Stomach (tissue), 9 donors: ENCODE results near the gene OLFM1. TPM values are rescaled to one million over a fixed set of nuclear protein-coding genes. Genes with fewer than 3 reads are reported as not detected.
"Not testable (repeated sequence)": the region's sequence is repeated elsewhere in the genome, so short reads cannot be mapped to it uniquely, and the experiment has no call there.

Source experiments
- DNase-seq, 2 donors: peaks; one replicate each; pipeline versions ENCODE4 v3.0.0 to v3.0.0-alpha.2; 2013 to 2019
- H3K27ac ChIP-seq, 5 donors: fragments of 200-600 bp in 4 of 5; sonication (generic) in 4 of 5; one replicate each; pipeline ENCODE4 v1.5.1; 2013 to 2019; ENCODE audit warnings: mild to moderate bottlenecking in 1 of 5, moderate library complexity in 1 of 5
- H3K27me3 ChIP-seq, 3 donors: fragments of 200-600 bp; sonication (generic); one replicate each; pipeline ENCODE4 v1.5.1; 2017 to 2019; ENCODE audit warnings: mixed run types in 1 of 3
- H3K36me3 ChIP-seq, 4 donors: fragments of 200-600 bp; sonication (generic); 1 replicate in 3 of 4; 2 replicates in 1 of 4; pipeline ENCODE4 v1.5.1; 2016 to 2019
- H3K4me1 ChIP-seq, 4 donors: fragments of 200-600 bp; sonication (generic); one replicate each; pipeline ENCODE4 v1.5.1; 2016 to 2019
- H3K4me3 ChIP-seq, 4 donors: fragments of 200-600 bp; sonication (generic) in 3 of 4; one replicate each; pipeline ENCODE4 v1.5.1; 2016 to 2019; ENCODE audit warnings: mild to moderate bottlenecking in 1 of 4
- H3K9me3 ChIP-seq, 4 donors: fragments of 200-600 bp; sonication (generic); one replicate each; pipeline ENCODE4 v1.5.1; 2016 to 2019
- EP300 ChIP-seq: sonication (generic); formaldehyde crosslinking; IDR thresholded peaks from one replicate; pipeline ENCODE4 v1.6.1; 2017; ENCODE audit warnings: antibody characterized with exemption
- POLR2A ChIP-seq, 4 donors: fragments of 450-650 bp; IDR thresholded peaks; one replicate each; pipeline ENCODE4 v1.6.1; 2016; ENCODE audit warnings: antibody characterized with exemption in 4 of 4, control low read depth in 2 of 4, mild to moderate bottlenecking in 1 of 4, moderate library complexity in 1 of 4
- POLR2AphosphoS5 ChIP-seq, 3 donors: sonication (generic); formaldehyde crosslinking; IDR thresholded peaks; one replicate each; pipeline ENCODE4 v1.6.1; 2016; ENCODE audit warnings: antibody characterized with exemption in 3 of 3
- WGBS, 5 donors: extraction: QIAGEN DNeasy Blood & Tissue Kit in 3 of 5; methylation state at CpG; one replicate each; pipeline versions ENCODE4 v1.1.5 to v1.1.7; 2013 to 2018; 5-methylcytosine and 5-hydroxymethylcytosine counted together
- intact Hi-C: fragments of 100-400 bp; cut with DNase I; formaldehyde crosslinking; loops from one replicate; pipeline ENCODE4 v1.15.1; 2023; ENCODE audit warnings: low total_unique reads
- polyA plus RNA-seq, 3 donors: library from polyadenylated mRNA; stranded (reverse); fragments of 200-250 nt; gene quantifications; one replicate each; pipeline ENCODE4 v1.2.3, GENCODE V29; 2013
- total RNA-seq, 5 donors: library from RNA; depleted of rRNA; stranded (reverse); fragments of >200 nt; gene quantifications; one replicate each; pipeline versions ENCODE4 v1.1.0 to v1.2.3, GENCODE V29; 2014 to 2016
- TF ChIP-seq, protein P1 (sequence below), 7 experiments: fragments of 450-650 bp in 4 of 7; fragments of 200-600 bp in 3 of 7; sonication (generic) in 3 of 7; IDR thresholded peaks; one replicate each; pipeline ENCODE4 v1.5.1; 2016 to 2019; ENCODE audit warnings: antibody characterized with exemption in 7 of 7, control low read depth in 2 of 7, mild to moderate bottlenecking in 1 of 7
- donor health status: healthy with polysubstance abuse.
- donor health status: Bipolar disorder and iron deficiency.
- donor health status: healthy.

OLFM1 gene
- total and polyA plus RNA-seq, 8 donors, result 0.29 to 58.3 (median 10.5) TPM; not detected in 1

DNA sequence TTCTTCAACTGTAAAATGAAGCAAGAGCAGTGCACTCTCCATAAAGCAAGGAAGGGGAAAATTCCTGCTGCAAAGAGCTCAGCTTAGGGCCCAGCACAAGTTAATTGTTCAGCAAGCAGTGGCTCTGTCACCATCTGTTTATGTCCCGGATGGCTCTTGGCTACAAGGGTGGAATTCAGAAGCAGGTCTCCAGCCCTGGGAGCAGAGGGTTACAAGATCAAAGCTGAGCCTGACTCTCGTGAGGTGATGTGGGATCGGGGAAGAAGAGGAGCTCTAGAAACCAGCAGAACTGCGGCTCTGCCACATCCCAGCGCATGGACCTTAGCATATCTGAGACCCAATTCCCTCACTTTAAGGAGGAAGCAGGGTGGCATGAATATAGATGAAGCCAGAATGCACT lies 25.2 kb upstream of the OLFM1 start:
- H3K4me1 ChIP-seq, result no peaks in the 10 kb centered on the region
- peaks cover 0 to 79% (median 8%) of the 10 kb centered on the region in 3 donors for H3K27me3 ChIP-seq
- WGBS, 5 donors, result 75 to 89% (median 79%) methylated on average over 4 to 5 of the region's 5 CpGs
- H3K36me3 ChIP-seq, result no peaks in the 10 kb centered on the region
- intact Hi-C loops, result no loop called here
- TF ChIP-seq POLR2A (IDR thresholded peaks at IDR 0.05) (no peak), EP300 (no peak), POLR2AphosphoS5 (IDR thresholded peaks at IDR 0.05) (no peak)
- TF ChIP-seq, protein P1, sequence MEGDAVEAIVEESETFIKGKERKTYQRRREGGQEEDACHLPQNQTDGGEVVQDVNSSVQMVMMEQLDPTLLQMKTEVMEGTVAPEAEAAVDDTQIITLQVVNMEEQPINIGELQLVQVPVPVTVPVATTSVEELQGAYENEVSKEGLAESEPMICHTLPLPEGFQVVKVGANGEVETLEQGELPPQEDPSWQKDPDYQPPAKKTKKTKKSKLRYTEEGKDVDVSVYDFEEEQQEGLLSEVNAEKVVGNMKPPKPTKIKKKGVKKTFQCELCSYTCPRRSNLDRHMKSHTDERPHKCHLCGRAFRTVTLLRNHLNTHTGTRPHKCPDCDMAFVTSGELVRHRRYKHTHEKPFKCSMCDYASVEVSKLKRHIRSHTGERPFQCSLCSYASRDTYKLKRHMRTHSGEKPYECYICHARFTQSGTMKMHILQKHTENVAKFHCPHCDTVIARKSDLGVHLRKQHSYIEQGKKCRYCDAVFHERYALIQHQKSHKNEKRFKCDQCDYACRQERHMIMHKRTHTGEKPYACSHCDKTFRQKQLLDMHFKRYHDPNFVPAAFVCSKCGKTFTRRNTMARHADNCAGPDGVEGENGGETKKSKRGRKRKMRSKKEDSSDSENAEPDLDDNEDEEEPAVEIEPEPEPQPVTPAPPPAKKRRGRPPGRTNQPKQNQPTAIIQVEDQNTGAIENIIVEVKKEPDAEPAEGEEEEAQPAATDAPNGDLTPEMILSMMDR (IDR thresholded peaks at IDR 0.05), result no peak
- no peak for DNase-seq
- peaks cover 0 to 19% (median 13%) of the 10 kb centered on the region in 4 donors for H3K9me3 ChIP-seq
- no peak overlapping the region for H3K27ac ChIP-seq
- H3K4me3 ChIP-seq, result no peak overlapping the region

DNA sequence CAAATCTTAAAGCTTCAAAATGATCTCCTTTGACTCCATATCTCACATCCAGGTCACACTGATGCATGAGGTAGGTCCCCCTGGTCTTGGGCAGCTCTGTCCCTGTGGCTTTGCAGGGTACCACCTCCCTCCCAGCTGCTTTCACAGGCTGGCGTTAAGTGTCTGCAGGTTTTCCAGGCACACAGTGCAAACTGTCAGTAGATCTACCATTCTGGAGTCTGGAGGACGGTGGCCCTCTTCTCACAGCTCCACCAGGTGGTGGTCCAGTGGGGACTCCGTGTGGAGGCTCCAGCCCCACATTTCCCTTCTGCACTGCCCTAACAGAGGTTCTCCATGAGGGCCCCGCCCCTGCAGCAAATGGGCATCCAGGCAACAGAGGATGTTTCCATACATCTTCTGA lies 24.0 kb upstream of the OLFM1 start:
- H3K27ac ChIP-seq, H3K4me3 ChIP-seq, H3K36me3 ChIP-seq, intact Hi-C loops, H3K4me1 ChIP-seq: not testable (repeated sequence)
- peaks cover 0 to 85% (median 16%) of the 10 kb centered on the region in 3 donors for H3K27me3 ChIP-seq
- 54 to 91% (median 61%) methylated on average over 1 to 4 of the region's 4 CpGs for WGBS, 5 donors
- H3K9me3 ChIP-seq, result peaks cover 0 to 19% (median 13%) of the 10 kb centered on the region in 4 donors
- peak in 1 of 2 donors; percentile 8 for DNase-seq

DNA sequence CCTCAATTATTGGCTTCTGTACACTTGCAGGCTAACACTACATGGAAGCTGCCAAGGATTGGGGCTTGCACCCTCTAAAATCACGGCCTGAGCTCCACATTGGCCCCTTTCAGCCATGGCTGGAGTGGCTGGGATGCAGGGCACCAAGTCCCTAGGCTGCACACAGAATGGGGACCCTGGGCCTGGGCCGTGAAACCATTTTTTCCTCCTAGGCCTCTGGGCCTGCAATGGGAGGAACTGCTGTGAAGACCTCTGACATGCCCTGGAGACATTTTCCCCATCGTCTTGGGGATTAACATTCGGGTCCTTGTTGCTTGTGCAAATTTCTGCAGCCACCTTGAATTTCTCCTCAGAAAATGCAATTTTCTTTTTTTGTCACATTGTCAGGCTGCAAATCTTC lies 23.6 kb upstream of the OLFM1 start:
- H3K36me3 ChIP-seq, H3K4me1 ChIP-seq, intact Hi-C loops, H3K4me3 ChIP-seq, H3K27ac ChIP-seq: not testable (repeated sequence)
- Histone ChIP-seq H3K27me3 (peaks cover 0 to 85% (median 16%) of the 10 kb centered on the region in 3 donors), H3K9me3 (peaks cover 0 to 19% (median 13%) of the 10 kb centered on the region in 4 donors)
- peak in 1 of 2 donors; percentile 10 for DNase-seq
- WGBS, 5 donors, result 66 to 81% (median 70%) methylated on average over 4 of the region's 4 CpGs

DNA sequence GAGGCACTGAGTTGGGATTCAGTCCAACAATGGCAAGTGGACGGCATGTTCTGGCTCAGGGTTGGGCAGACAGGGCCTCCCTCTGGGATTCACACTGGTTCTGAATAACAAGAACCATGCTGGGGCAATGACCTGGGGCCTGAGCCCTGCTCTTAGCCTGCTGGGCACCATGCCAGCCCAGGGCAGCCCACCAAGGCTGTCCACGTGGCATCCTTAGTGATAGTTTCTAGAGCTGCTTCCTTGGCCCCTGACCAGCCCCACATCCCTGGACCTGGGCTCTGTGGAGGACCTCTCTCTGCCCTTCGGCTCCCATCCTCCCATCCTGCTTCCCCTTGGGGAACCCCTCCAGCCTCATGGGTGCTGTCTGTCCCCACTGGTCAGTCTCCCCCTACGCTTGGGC lies 22.3 kb upstream of the OLFM1 start:
- 76 to 84% (median 78%) methylated on average over 3 to 4 of the region's 4 CpGs for WGBS, 5 donors
- Histone ChIP-seq H3K36me3 (no peaks in the 10 kb centered on the region), H3K27me3 (peaks cover 0 to 92% (median 23%) of the 10 kb centered on the region in 3 donors), H3K4me3 (no peak overlapping the region), H3K9me3 (peaks cover 0 to 19% (median 13%) of the 10 kb centered on the region in 4 donors), H3K27ac (no peak overlapping the region), H3K4me1 (no peaks in the 10 kb centered on the region)
- TF ChIP-seq POLR2A (IDR thresholded peaks at IDR 0.05), result no peak
- TF ChIP-seq, protein P1 (IDR thresholded peaks at IDR 0.05), result no peak
- TF ChIP-seq POLR2AphosphoS5 (IDR thresholded peaks at IDR 0.05), result no peak
- no peak for TF ChIP-seq EP300
- intact Hi-C loops, result no loop called here
- DNase-seq, result peak in 1 of 2 donors; percentile 8

DNA sequence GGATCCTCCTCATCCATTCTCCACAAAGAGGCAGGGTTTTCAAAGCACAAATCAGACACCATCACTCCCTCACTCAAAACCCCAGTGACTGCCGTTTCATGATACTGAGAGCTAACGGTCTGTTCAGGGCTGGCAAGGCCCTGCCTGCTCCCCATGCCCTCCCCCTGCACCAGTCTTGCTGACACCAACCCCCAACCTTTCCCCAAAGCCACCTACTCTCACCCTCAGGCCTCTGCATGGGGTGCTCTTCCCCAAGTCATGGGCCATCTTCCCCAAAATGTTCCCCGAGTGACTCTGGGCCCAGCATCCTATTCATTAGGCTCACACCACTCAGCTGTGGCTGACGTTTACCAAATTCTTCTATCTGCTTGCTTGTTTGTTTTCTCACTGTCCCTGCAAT lies 21.7 kb upstream of the OLFM1 start:
- H3K36me3 ChIP-seq, result no peaks in the 10 kb centered on the region
- H3K4me1 ChIP-seq, result no peaks in the 10 kb centered on the region
- 55 to 68% (median 65%) methylated on average over 4 of the region's 4 CpGs for WGBS, 5 donors
- H3K27ac ChIP-seq, result no peak overlapping the region
- DNase-seq, result no peak
- no peak overlapping the region for H3K4me3 ChIP-seq
- intact Hi-C loops, result no loop called here
- TF ChIP-seq POLR2A (IDR thresholded peaks at IDR 0.05), result no peak
- TF ChIP-seq, protein P1 (IDR thresholded peaks at IDR 0.05), result no peak
- TF ChIP-seq POLR2AphosphoS5 (IDR thresholded peaks at IDR 0.05), result no peak
- TF ChIP-seq EP300, result no peak
- peaks cover 0 to 91% (median 25%) of the 10 kb centered on the region in 3 donors for H3K27me3 ChIP-seq
- peaks cover 0 to 19% (median 13%) of the 10 kb centered on the region in 4 donors for H3K9me3 ChIP-seq
